ENCODE data around the gene MON1A. TPM values are rescaled to one million over a fixed set of nuclear protein-coding genes. Genes with fewer than 3 reads are reported as not detected.

Gene MON1A
- total RNA-seq, 2 experiments from 2014 or later, result 6.9 to 8.5 TPM

GRCh38 chr3:49911611-49912010 is 18.0 kb downstream of the MON1A start:
- CTCF ChIA-PET, result interaction anchor here (1.2 to 1.4 kb wide), 2 partner anchors 12 to 73 kb away, joined by 3 read pairs; no protein-coding TSS in a partner anchor
- DNase-seq (no peak), ATAC-seq (no peak)
- POLR2A ChIA-PET, result interaction anchor here (0.9 kb wide), 1 partner anchor 18 kb away, joined by 4 read pairs; the partner anchor contains the start of gene MON1A
- no peaks in the 10 kb centered on the region for H3K9me3 Mint-ChIP-seq
- peaks cover 7% of the 10 kb centered on the region for H3K36me3 Mint-ChIP-seq (ENCODE audit: low read depth)
- intact Hi-C loops (cut with micrococcal nuclease), result no loop called here
- H3K27me3 Mint-ChIP-seq, result no peaks in the 10 kb centered on the region
- no peak overlapping the region for H3K27ac Mint-ChIP-seq
- peaks cover 5% of the 10 kb centered on the region for H3K4me1 Mint-ChIP-seq (ENCODE audit: low read depth)
- no peak overlapping the region for H3K4me3 Mint-ChIP-seq
- no peak for TF ChIP-seq CTCF (IDR thresholded peaks at IDR 0.05)

- Mint-ChIP-seq H3K27ac (no peak overlapping the region), H3K4me3 (no peak overlapping the region), H3K4me1 (ENCODE audit: low read depth) (peaks cover 10% of the 10 kb centered on the region), H3K36me3 (ENCODE audit: low read depth) (peaks cover 7% of the 10 kb centered on the region), H3K9me3 (no peaks in the 10 kb centered on the region), H3K27me3 (no peaks in the 10 kb centered on the region)
- ChIA-PET POLR2A (no interaction called here), CTCF (interaction anchor here (1.0 to 1.2 kb wide), 2 partner anchors 12 to 72 kb away, joined by 3 read pairs; no protein-coding TSS in a partner anchor)
- ATAC-seq (no peak), DNase-seq (no peak)
- intact Hi-C loops (cut with micrococcal nuclease), result no loop called here
- no peak for TF ChIP-seq CTCF (IDR thresholded peaks at IDR 0.05)
Measured at GRCh38 chr3:49911124-49911420, 18.5 kb downstream of the MON1A start.

DNA sequence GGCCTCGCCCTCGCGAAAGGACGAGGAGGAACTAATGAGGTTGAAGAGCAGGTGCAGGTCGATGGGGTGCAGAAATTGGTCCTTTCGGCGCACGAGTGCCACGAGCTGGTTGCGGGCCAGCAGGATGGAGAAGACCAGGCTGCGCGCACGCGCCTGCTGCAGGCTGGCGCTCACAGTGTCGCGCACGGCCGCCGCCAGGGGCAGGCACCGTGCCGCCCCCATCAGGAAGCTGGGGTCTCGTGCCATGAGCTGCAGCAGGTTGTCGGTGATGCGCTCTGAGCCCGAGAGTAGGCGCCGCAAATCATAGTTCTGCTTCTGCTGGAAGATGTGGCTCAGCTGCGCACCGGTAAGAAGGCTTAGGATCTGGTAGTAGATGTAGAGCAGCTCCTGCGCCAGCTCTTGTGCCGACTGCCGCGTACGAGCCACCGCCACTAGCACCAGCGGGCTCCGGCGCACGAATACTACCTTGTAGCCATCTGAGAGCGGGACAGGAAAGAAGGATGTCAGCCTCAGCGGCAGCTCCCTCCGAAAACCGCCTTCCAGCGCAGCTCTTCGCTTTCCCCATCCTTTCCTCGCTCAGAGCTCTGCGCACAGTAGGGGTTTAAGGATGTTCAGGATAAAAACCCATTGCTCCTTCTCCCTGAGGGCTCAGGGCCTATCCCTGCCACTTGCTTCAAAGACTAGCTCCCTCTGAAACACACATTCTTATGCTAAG is 19.0 kb downstream of the MON1A start:
- Mint-ChIP-seq H3K36me3 (ENCODE audit: low read depth) (peaks cover 6% of the 10 kb centered on the region), H3K27ac (no peak overlapping the region), H3K4me1 (ENCODE audit: low read depth) (peaks cover 14% of the 10 kb centered on the region), H3K4me3 (no peak overlapping the region), H3K27me3 (no peaks in the 10 kb centered on the region), H3K9me3 (no peaks in the 10 kb centered on the region)
- ATAC-seq (no peak), DNase-seq (no peak)
- CTCF ChIA-PET, result interaction anchor here (1.0 to 2.8 kb wide), 3 partner anchors 11 to 71 kb away, joined by 3 to 15 read pairs (median 3); no protein-coding TSS in a partner anchor
- intact Hi-C loops (cut with micrococcal nuclease), result no loop called here
- TF ChIP-seq CTCF (IDR thresholded peaks at IDR 0.05), result no peak
- POLR2A ChIA-PET, result no interaction called here

DNA sequence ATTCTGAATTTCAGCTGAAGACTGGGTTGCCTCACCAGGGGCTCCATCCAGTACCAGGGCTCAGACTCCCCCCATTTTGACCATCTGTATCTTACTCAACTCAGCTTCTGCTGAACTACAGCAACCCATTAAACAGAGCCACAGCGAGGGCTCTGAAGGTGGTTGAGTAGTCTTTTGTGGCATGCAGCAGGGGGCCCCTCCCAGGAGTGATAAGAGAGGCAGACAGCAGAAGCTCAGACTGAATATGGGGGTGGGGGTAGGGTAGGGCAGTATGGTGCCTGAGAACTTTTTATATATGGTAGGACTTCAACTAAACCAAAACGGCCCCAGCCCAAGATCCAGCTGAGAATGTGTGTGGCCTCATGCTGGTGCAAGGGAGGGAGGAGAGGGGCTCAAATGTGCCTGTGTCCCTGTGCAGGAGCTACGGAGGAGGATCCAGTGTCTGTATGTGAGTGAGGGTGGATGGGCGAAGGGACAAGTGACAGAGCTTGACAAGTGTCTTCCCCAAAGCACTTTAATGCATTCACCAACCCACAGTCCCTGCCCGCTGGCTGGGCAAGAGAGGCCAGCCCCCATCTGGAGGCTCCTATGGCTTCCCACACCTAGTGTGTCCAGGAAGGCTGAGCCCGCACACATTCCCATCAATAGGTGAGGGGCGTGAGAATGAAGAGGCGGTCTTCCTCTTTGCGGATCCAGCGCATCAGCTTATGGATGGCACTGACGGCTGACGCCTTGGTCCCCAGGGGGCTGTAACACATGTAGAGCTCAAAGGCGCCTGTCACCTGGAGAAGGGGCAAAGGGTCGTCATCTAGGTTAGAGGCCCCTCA is 21.0 kb downstream of the MON1A start:
- H3K9me3 Mint-ChIP-seq, result no peaks in the 10 kb centered on the region
- no peak for TF ChIP-seq CTCF (IDR thresholded peaks at IDR 0.05)
- CTCF ChIA-PET, result interaction anchor here (0.7 to 2.8 kb wide), 3 partner anchors 11 to 69 kb away, joined by 3 to 15 read pairs (median 10); partner anchors contain the start of gene MON1A
- H3K27me3 Mint-ChIP-seq, result no peaks in the 10 kb centered on the region
- H3K27ac Mint-ChIP-seq, result no peak overlapping the region
- DNase-seq (no peak), ATAC-seq (no peak)
- intact Hi-C loops (cut with micrococcal nuclease), result loop anchor here (5.0 kb wide), 1 partner anchor 106 kb away; the partner anchor contains the start of gene INKA1
- no peak overlapping the region for H3K4me3 Mint-ChIP-seq
- POLR2A ChIA-PET, result interaction anchor here (0.8 kb wide), 1 partner anchor 89 kb away, joined by 3 read pairs; no protein-coding TSS in a partner anchor
- H3K4me1 Mint-ChIP-seq (ENCODE audit: low read depth), result peaks cover 20% of the 10 kb centered on the region
- H3K36me3 Mint-ChIP-seq (ENCODE audit: low read depth), result peaks cover 8% of the 10 kb centered on the region
